HCT116 (cell line): ENCODE results near the gene CCL28. TPM values are rescaled to one million over a fixed set of nuclear protein-coding genes. Genes with fewer than 3 reads are reported as not detected.

ENCODE experiments used
- ATAC-seq: fragments of 200-7000 bp; cut with Tn5 transposase; 2 replicates; pipeline ENCODE4 v1.9.1; 2020; ENCODE audit warnings: mild to moderate bottlenecking, moderate library complexity
- BruUV-seq: library from RNA; stranded (reverse); fragments of 400-500 nt; replicated peaks from 2 replicates; lab custom pipeline; 2021; lab: Mats Ljungman, UMichigan
- CTCF ChIA-PET: fragments of 300-600 bp; sonication (Branson Sonifier 250); formaldehyde crosslinking; loops from one replicate; lab custom pipeline; 2021; ENCODE audit warnings: antibody characterized with exemption; lab: Charles Lee
- POLR2A ChIA-PET: fragments of 300-600, 350-600 bp; sonication (Branson Sonifier 250); formaldehyde crosslinking; loops from one replicate; lab custom pipeline; 2021; ENCODE audit warnings: antibody characterized with exemption; lab: Charles Lee
- RAD21 ChIA-PET, 2 experiments: fragments of 300-600 bp; sonication (Branson Sonifier 250); formaldehyde crosslinking; loops; one replicate each; lab custom pipeline; 2023; ENCODE audit warnings: low total read pairs in 2 of 2; ENCODE audit not compliant: uncharacterized antibody in 2 of 2, unreplicated experiment in 2 of 2, low non-redundant PET in 1 of 2; lab: Charles Lee
- DNase-seq: peaks from one replicate; pipeline ENCODE4 v3.0.0-alpha.2; 2010; ENCODE audit warnings: low read depth, low spot score
- H2AFZ ChIP-seq: fragments of 200-600 bp; shearing (Covaris generic), sonication (generic); 2 replicates; pipeline ENCODE4 v1.6.1; 2017; ENCODE audit warnings: low read depth, mixed run types, mixed read lengths, antibody characterized with exemption, low read length; ENCODE audit not compliant: poor library complexity, severe bottlenecking
- H3K27ac ChIP-seq: 2 replicates; pipeline ENCODE4 v1.5.1; 2012; ENCODE audit warnings: low read depth, low read length
- H3K27me3 ChIP-seq: fragments of 200-600 bp; sonication (generic); 2 replicates; pipeline ENCODE4 v1.6.1; 2016; ENCODE audit warnings: mixed run types, low read length, mixed read lengths; ENCODE audit not compliant: insufficient read depth
- H3K36me3 ChIP-seq, 2 experiments: fragments of 200-500 bp in 1 of 2; fragments of 200-600 bp in 1 of 2; sonication (Bioruptor generic) in 1 of 2; sonication (generic) in 1 of 2; 2 replicates each; pipeline versions ENCODE4 v1.5.1 to v1.6.1; 2014 to 2016; ENCODE audit warnings: low read length in 2 of 2, inconsistent platforms in 1 of 2, mixed read lengths in 1 of 2, mixed run types in 1 of 2; ENCODE audit not compliant: insufficient read depth in 2 of 2, control insufficient read depth in 1 of 2
- H3K4me1 ChIP-seq, 2 experiments: fragments of 200-600 bp in 1 of 2; sonication (generic) in 1 of 2; 2 replicates each; pipeline versions ENCODE4 v1.5.1 to v1.6.1; 2012 to 2017; ENCODE audit warnings: low read length in 2 of 2, inconsistent platforms in 1 of 2, mild to moderate bottlenecking in 1 of 2, mixed read lengths in 1 of 2, mixed run types in 1 of 2, moderate library complexity in 1 of 2; ENCODE audit not compliant: insufficient read depth in 2 of 2, control insufficient read depth in 1 of 2
- H3K4me2 ChIP-seq: fragments of 200-600 bp; sonication (generic); 2 replicates; pipeline ENCODE4 v1.6.1; 2017; ENCODE audit warnings: mixed run types, low read length, mixed read lengths
- H3K4me3 ChIP-seq, 2 experiments: fragments of 200-600 bp in 1 of 2; sonication (generic) in 1 of 2; replicated peaks in 1 of 2; 2 replicates each; pipeline ENCODE4 v1.5.1; 2011 to 2016; ENCODE audit warnings: low read length in 2 of 2, control low read depth in 1 of 2, low read depth in 1 of 2, mild to moderate bottlenecking in 1 of 2, mixed read lengths in 1 of 2, mixed run types in 1 of 2
- H3K79me2 ChIP-seq: fragments of 200-600 bp; sonication (generic); 2 replicates; pipeline ENCODE4 v1.6.1; 2017; ENCODE audit warnings: mild to moderate bottlenecking, mixed run types, low read length, moderate library complexity, mixed read lengths; ENCODE audit not compliant: insufficient read depth
- H3K9ac ChIP-seq: fragments of 200-600 bp; sonication (generic); 2 replicates; pipeline ENCODE4 v1.6.1; 2016; ENCODE audit warnings: low read length, mixed read lengths
- H3K9me2 ChIP-seq: fragments of 200-600 bp; sonication (generic), shearing (Covaris generic); 2 replicates; pipeline ENCODE4 v1.6.1; 2017; ENCODE audit warnings: mixed run types, mild to moderate bottlenecking, moderate library complexity; ENCODE audit not compliant: insufficient read depth
- H3K9me3 ChIP-seq, 2 experiments: fragments of 200-500 bp in 1 of 2; fragments of 200-600 bp in 1 of 2; sonication (Bioruptor generic) in 1 of 2; sonication (generic) in 1 of 2; 2 replicates each; pipeline ENCODE4 v1.6.1; 2014 to 2017; ENCODE audit warnings: low read length in 2 of 2, mixed read lengths in 2 of 2, inconsistent platforms in 1 of 2, low read depth in 1 of 2, mild to moderate bottlenecking in 1 of 2, mixed run types in 1 of 2, moderate library complexity in 1 of 2; ENCODE audit not compliant: control insufficient read depth in 1 of 2, insufficient read depth in 1 of 2
- H4K20me1 ChIP-seq: fragments of 200-600 bp; sonication (generic), shearing (Covaris generic); 2 replicates; pipeline ENCODE4 v1.6.1; 2017; ENCODE audit warnings: mixed run types, mild to moderate bottlenecking, moderate library complexity; ENCODE audit not compliant: insufficient read depth
- CEBPB ChIP-seq: IDR thresholded peaks from 2 replicates; pipeline ENCODE4 v1.6.1; 2012; ENCODE audit warnings: low read depth
- CTCF ChIP-seq, 3 experiments: fragments of 200-600 bp in 1 of 3; sonication (generic) in 1 of 3; IDR thresholded peaks in 2 of 3; conservative IDR thresholded peaks in 1 of 3; 2 replicates each; pipeline ENCODE4 v1.5.1; 2012 to 2017; ENCODE audit warnings: low read depth in 2 of 3, low read length in 2 of 3, antibody characterized with exemption in 1 of 3, borderline replicate concordance in 1 of 3, control low read depth in 1 of 3, mild to moderate bottlenecking in 1 of 3, mixed read lengths in 1 of 3, mixed run types in 1 of 3, moderate library complexity in 1 of 3; ENCODE audit not compliant: insufficient read depth in 1 of 3
- EGR1 ChIP-seq: IDR thresholded peaks from 2 replicates; pipeline ENCODE4 v1.6.1; 2012; ENCODE audit warnings: low read depth
- ELF1 ChIP-seq: IDR thresholded peaks from 2 replicates; pipeline ENCODE4 v1.6.1; 2012; ENCODE audit warnings: low read depth, borderline replicate concordance
- EZH2phosphoT487 ChIP-seq: fragments of 200-600 bp; IDR thresholded peaks from 2 replicates; pipeline ENCODE4 v1.6.1; 2018; ENCODE audit warnings: antibody characterized with exemption, borderline replicate concordance
- FOSL1 ChIP-seq: IDR thresholded peaks from 2 replicates; pipeline ENCODE4 v1.6.1; 2012; ENCODE audit warnings: low read depth
- POLR2A ChIP-seq: IDR thresholded peaks from 2 replicates; pipeline ENCODE4 v1.7.0; 2011; ENCODE audit warnings: borderline replicate concordance; ENCODE audit not compliant: insufficient read depth, insufficient read length; ENCODE audit errors: extremely low read depth
- REST ChIP-seq: IDR thresholded peaks from 2 replicates; pipeline ENCODE4 v1.6.1; 2012; ENCODE audit warnings: low read depth
- SIN3A ChIP-seq: IDR thresholded peaks from 2 replicates; pipeline ENCODE4 v1.6.1; 2012; ENCODE audit warnings: low read depth
- TCF7L2 ChIP-seq: IDR thresholded peaks from 2 replicates; pipeline ENCODE4 v1.7.0; 2011; ENCODE audit warnings: borderline replicate concordance, inconsistent platforms; ENCODE audit not compliant: insufficient read depth, insufficient read length; ENCODE audit errors: extremely low read depth
- ZBTB33 ChIP-seq: IDR thresholded peaks from 2 replicates; pipeline ENCODE4 v1.6.1; 2011; ENCODE audit warnings: mild to moderate bottlenecking, low read length, moderate library complexity; ENCODE audit not compliant: insufficient replicate concordance; ENCODE audit errors: extremely low read depth
- ZFX ChIP-seq: fragments of 450-650 bp; IDR thresholded peaks from 2 replicates; pipeline ENCODE4 v1.6.1; 2017
- ZNF274 ChIP-seq: fragments of 200-500 bp; sonication (Bioruptor generic); IDR thresholded peaks from 2 replicates; pipeline ENCODE4 v1.6.1; 2014; ENCODE audit warnings: mild to moderate bottlenecking, low read depth, low read length, inconsistent platforms
- intact Hi-C: fragments of 100-400 bp; cut with micrococcal nuclease; formaldehyde crosslinking; loops from 2 replicates; pipeline ENCODE4 v1.10.0; 2022
- total RNA-seq: library from RNA; stranded (reverse); gene quantifications from one replicate; pipeline ENCODE4 v1.2.1, GENCODE V29; 2021; ENCODE audit not compliant: unreplicated experiment

Gene CCL28
- total RNA-seq, 1 experiment from 2014 or later = 0.25 TPM

DNA sequence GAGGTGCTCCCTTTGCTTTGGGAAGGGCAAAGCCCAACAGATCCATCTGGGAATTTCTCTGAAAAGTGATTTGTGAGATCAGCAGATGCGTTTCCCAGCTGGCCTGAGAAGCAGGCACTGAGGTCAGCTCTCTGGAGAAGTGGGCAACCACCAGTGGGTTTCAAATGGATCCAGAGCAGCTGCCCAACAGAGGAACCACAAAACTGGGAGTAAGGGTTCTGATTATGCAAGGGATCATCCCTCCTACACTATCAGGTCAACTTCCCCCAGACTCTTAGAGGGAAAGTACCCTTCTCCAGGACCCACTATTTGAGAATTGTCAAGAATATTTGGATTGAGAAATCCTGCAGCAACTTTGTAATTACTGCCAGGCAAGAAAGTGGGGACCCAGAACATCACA, 21.7 kb downstream of the CCL28 start (continued):
- TF ChIP-seq ZBTB33 (no peak), ZFX (no peak), ZNF274 (no peak), CEBPB (no peak), ELF1 (no peak)

GRCh38 chr5:43389679-43390329, 22.4 kb downstream of the CCL28 start:
- POLR2A ChIA-PET = interaction anchor here (1.2 kb wide), 1 partner anchor 94 kb away, joined by 5 read pairs; the partner anchor contains the start of gene TMEM267
- no TSS peak for BruUV-seq
- H3K4me1 ChIP-seq = peaks cover 0 to 10% of the 10 kb centered on the region in 2 experiments; a peak in 2 of 4 replicates
- H3K27ac ChIP-seq = no peak overlapping the region
- RAD21 ChIA-PET = interaction anchor here (0.7 to 1.8 kb wide), 5 partner anchors 158 to 481 kb away, joined by 3 to 5 read pairs (median 3); no protein-coding TSS in a partner anchor
- no peaks in the 10 kb centered on the region for H3K27me3 ChIP-seq
- DNase-seq (peak; percentile 84), ATAC-seq (peak; percentile 94)
- no peaks in the 10 kb centered on the region for H3K9me3 ChIP-seq
- no peak overlapping the region for H3K4me2 ChIP-seq
- no peaks in the 10 kb centered on the region for H3K9me2 ChIP-seq
- intact Hi-C loops = loop anchor here (1.0 to 5.0 kb wide), 7 partner anchors 84 to 478 kb away; partner anchors contain the start of gene TMEM267
- no peak overlapping the region for H3K9ac ChIP-seq
- H3K4me3 ChIP-seq = no peak overlapping the region
- peak overlapping the region; percentile 72 for H2AFZ ChIP-seq
- CTCF ChIA-PET = interaction anchor here (0.6 to 2.3 kb wide), 22 partner anchors 10 to 481 kb away, joined by 3 to 20 read pairs (median 5); partner anchors contain the start of genes CCL28, TMEM267 and ZNF131
- no peaks in the 10 kb centered on the region for H3K79me2 ChIP-seq
- H4K20me1 ChIP-seq = no peaks in the 10 kb centered on the region
- no peaks in the 10 kb centered on the region for H3K36me3 ChIP-seq
- TF ChIP-seq CTCF (IDR thresholded peaks at IDR 0.05 in 2 of 3, conservative IDR thresholded peaks at IDR 0.05 in 1 of 3; ENCODE audit: borderline replicate concordance in 1 of 3, insufficient read depth in 1 of 3, low read depth in 2 of 3, low read length in 2 of 3) = peak; percentile 90 to 98 (median 92)
- TF ChIP-seq FOSL1 = no peak
- TF ChIP-seq SIN3A = no peak
- TF ChIP-seq REST = no peak
- no peak for TF ChIP-seq POLR2A
- no peak for TF ChIP-seq EGR1
- no peak for TF ChIP-seq ZNF274
- TF ChIP-seq TCF7L2 = no peak
- TF ChIP-seq ZBTB33 = no peak
- no peak for TF ChIP-seq EZH2phosphoT487
